ENCODE data around the gene TMEM132D. TPM values are rescaled to one million over a fixed set of nuclear protein-coding genes. Genes with fewer than 3 reads are reported as not detected.

Gene TMEM132D
- total RNA-seq, 2 donors from 2014 or later: 4.4 to 14.2 TPM

DNA sequence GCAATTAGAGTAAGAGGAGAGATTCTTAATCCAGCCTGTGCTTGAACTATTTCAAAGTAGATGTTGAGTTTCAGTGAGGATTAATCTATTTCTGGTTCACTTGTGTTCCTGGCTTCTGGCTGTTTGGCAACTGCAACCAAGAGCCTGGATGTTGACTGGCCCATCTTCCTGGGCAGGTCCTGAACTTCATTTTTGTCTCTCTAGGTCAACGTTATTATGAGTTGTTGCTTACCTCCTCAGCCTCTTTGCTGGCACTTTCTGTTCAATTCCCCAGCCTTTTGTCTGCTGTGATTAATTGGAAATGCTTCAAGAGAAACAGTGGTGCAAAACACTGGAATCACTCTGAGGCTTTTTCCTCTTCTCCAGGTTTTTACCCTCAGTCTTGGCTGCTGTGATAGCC is 56.8 kb downstream of the TMEM132D start:
- H3K9me3 Mint-ChIP-seq: no peaks in the 10 kb centered on the region
- no peak overlapping the region for H3K4me3 ChIP-seq (ENCODE audit: low read length)
- no peak overlapping the region for H3K9ac ChIP-seq (ENCODE audit: extremely low read depth, low read length, poor library complexity, severe bottlenecking)
- peaks cover 15% of the 10 kb centered on the region for H3K36me3 Mint-ChIP-seq (ENCODE audit: low read depth)
- H3K27ac ChIP-seq (ENCODE audit: low read depth, low read length): no peak overlapping the region
- no peaks in the 10 kb centered on the region for H3K4me1 ChIP-seq (ENCODE audit: control insufficient read depth, insufficient read depth, low read length)
- H3K4me3 Mint-ChIP-seq: no peak overlapping the region
- H3K27ac Mint-ChIP-seq: no peak overlapping the region
- H3K9me3 ChIP-seq (ENCODE audit: control insufficient read depth, low read length): no peaks in the 10 kb centered on the region
- no peaks in the 10 kb centered on the region for H3K27me3 ChIP-seq (ENCODE audit: control insufficient read depth, insufficient read depth, low read length, poor library complexity, severe bottlenecking)
- WGBS, 2 experiments (ENCODE audit: insufficient coverage in 1 of 2, insufficient read length in 1 of 2): 83% methylated on average over 1 of the region's 1 CpG; no CpG with 5 or more reads in 1 of the 2 experiments
- H3K4me1 Mint-ChIP-seq: peaks cover 11% of the 10 kb centered on the region
- no peaks in the 10 kb centered on the region for H3K36me3 ChIP-seq (ENCODE audit: control insufficient read depth, insufficient read depth, low read length)
- TF ChIP-seq CTCF (conservative IDR thresholded peaks at IDR 0.05): no peak
- DNase-seq: no peak
- H3K27me3 Mint-ChIP-seq (ENCODE audit: insufficient read depth): no peaks in the 10 kb centered on the region

- Histone ChIP-seq H3K9me3 (ENCODE audit: control insufficient read depth, low read length) (no peaks in the 10 kb centered on the region), H3K27me3 (ENCODE audit: control insufficient read depth, insufficient read depth, low read length, poor library complexity, severe bottlenecking) (no peaks in the 10 kb centered on the region), H3K36me3 (ENCODE audit: control insufficient read depth, insufficient read depth, low read length) (no peaks in the 10 kb centered on the region), H3K4me1 (ENCODE audit: control insufficient read depth, insufficient read depth, low read length) (no peaks in the 10 kb centered on the region), H3K27ac (ENCODE audit: low read depth, low read length) (no peak overlapping the region), H3K9ac (ENCODE audit: extremely low read depth, low read length, poor library complexity, severe bottlenecking) (no peak overlapping the region), H3K4me3 (ENCODE audit: low read length) (no peak overlapping the region)
- H3K4me3 Mint-ChIP-seq: no peak overlapping the region
- H3K4me1 Mint-ChIP-seq: peaks cover 3% of the 10 kb centered on the region
- no peak for TF ChIP-seq CTCF (conservative IDR thresholded peaks at IDR 0.05)
- peaks cover 15% of the 10 kb centered on the region for H3K36me3 Mint-ChIP-seq (ENCODE audit: low read depth)
- no peaks in the 10 kb centered on the region for H3K27me3 Mint-ChIP-seq (ENCODE audit: insufficient read depth)
- 86 to 95% methylated on average over 2 to 3 of the region's 5 CpGs for WGBS, 2 experiments (ENCODE audit: insufficient coverage in 1 of 2, insufficient read length in 1 of 2)
- DNase-seq: no peak
- H3K27ac Mint-ChIP-seq: no peak overlapping the region
- H3K9me3 Mint-ChIP-seq: no peaks in the 10 kb centered on the region
Measured at GRCh38 chr12:129844662-129845220, 59.1 kb downstream of the TMEM132D start.

DNA sequence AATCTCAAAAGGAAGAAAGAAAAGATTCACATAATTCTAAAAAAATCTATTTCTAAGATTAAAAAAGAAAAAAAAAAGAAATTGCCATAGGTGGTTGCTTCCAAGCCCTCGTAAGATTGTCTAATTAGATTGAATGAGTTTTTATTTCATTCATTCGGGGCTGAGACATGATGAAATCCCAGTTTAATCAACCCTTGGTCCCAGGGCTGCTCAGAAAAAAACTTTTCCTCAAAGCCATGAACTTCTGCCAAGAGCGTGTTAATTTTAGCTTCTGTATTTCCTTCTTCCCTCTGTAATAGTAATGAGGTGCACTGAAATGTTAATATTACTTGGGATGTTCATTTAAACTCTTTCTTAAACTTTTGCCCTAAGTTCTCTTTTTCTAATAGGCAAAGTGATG is 62.6 kb downstream of the TMEM132D start:
- H3K9me3 ChIP-seq (ENCODE audit: control insufficient read depth, low read length): no peaks in the 10 kb centered on the region
- whole genome bisulfite sequencing, 2 experiments (ENCODE audit: insufficient coverage in 1 of 2, insufficient read length in 1 of 2): 85 to 95% methylated on average over 2 to 3 of the region's 3 CpGs
- no peaks in the 10 kb centered on the region for H3K27me3 ChIP-seq (ENCODE audit: control insufficient read depth, insufficient read depth, low read length, poor library complexity, severe bottlenecking)
- no peak overlapping the region for H3K4me3 ChIP-seq (ENCODE audit: low read length)
- Mint-ChIP-seq H3K27me3 (ENCODE audit: insufficient read depth) (no peaks in the 10 kb centered on the region), H3K4me3 (no peak overlapping the region), H3K9me3 (no peaks in the 10 kb centered on the region), H3K36me3 (ENCODE audit: low read depth) (no peaks in the 10 kb centered on the region), H3K4me1 (peaks cover 13% of the 10 kb centered on the region), H3K27ac (no peak overlapping the region)
- no peaks in the 10 kb centered on the region for H3K4me1 ChIP-seq (ENCODE audit: control insufficient read depth, insufficient read depth, low read length)
- H3K27ac ChIP-seq (ENCODE audit: low read depth, low read length): no peak overlapping the region
- no peak overlapping the region for H3K9ac ChIP-seq (ENCODE audit: extremely low read depth, low read length, poor library complexity, severe bottlenecking)
- no peak for DNase-seq
- TF ChIP-seq CTCF (conservative IDR thresholded peaks at IDR 0.05): no peak
- no peaks in the 10 kb centered on the region for H3K36me3 ChIP-seq (ENCODE audit: control insufficient read depth, insufficient read depth, low read length)
